Suprapubic skin (tissue), 4 donors: ENCODE data around the gene LIPC.

Experiments used
- CTCF ChIP-seq, 2 donors: fragments of 200-600 bp in 1 of 2; fragments of 450-650 bp in 1 of 2; sonication (generic) in 1 of 2; IDR thresholded peaks; one replicate each; pipeline ENCODE4 v1.5.1; 2016 to 2019; ENCODE audit warnings: antibody characterized with exemption in 2 of 2, mild to moderate bottlenecking in 1 of 2, moderate library complexity in 1 of 2
- EP300 ChIP-seq: sonication (generic); formaldehyde crosslinking; IDR thresholded peaks from one replicate; pipeline ENCODE4 v1.6.1; 2017; ENCODE audit warnings: antibody characterized with exemption
- POLR2A ChIP-seq, 2 donors: fragments of 450-650 bp; IDR thresholded peaks; one replicate each; pipeline ENCODE4 v1.6.1; 2017; ENCODE audit warnings: antibody characterized with exemption in 2 of 2, mild to moderate bottlenecking in 2 of 2, moderate library complexity in 2 of 2
- POLR2AphosphoS5 ChIP-seq, 3 donors: sonication (generic); formaldehyde crosslinking; IDR thresholded peaks; one replicate each; pipeline ENCODE4 v1.6.1; 2017; ENCODE audit warnings: antibody characterized with exemption in 3 of 3

- TF ChIP-seq EP300, result no peak
- TF ChIP-seq POLR2A (IDR thresholded peaks at IDR 0.05), result no peak
- no peak for TF ChIP-seq CTCF (IDR thresholded peaks at IDR 0.05)
- no peak for TF ChIP-seq POLR2AphosphoS5 (IDR thresholded peaks at IDR 0.05)
Measured at GRCh38 chr15:58571491-58571890, 139.7 kb downstream of the LIPC start.
